ENCODE measurements around the gene FN1. TPM values are rescaled to one million over a fixed set of nuclear protein-coding genes. Genes with fewer than 3 reads are reported as not detected.
"Not testable (repeated sequence)": the region's sequence is repeated elsewhere in the genome, so short reads cannot be mapped to it uniquely, and the experiment has no call there.

FN1 gene
- polyA plus RNA-seq, 3 donors from 2014 or later = 0.69 TPM; not detected in 2

DNA sequence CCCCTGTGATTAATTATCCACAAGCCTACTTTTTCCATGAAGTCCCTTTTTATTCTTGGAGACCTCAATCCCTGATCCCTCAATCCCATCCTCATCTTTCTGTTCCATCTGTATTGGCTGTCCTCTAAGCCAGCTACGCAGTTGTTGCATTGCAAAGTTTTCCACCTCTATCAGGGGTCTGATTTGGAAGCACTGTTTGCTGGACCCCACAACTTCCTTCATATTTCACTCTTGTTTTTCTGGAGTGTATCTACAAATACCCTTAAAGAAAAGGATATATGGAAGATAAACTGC lies 22.4 kb downstream of the FN1 start:
- no peak for DNase-seq
- Mint-ChIP-seq H3K4me1 (no peaks in the 10 kb centered on the region), H3K9me3 (peaks cover 0 to 2% (median 0%) of the 10 kb centered on the region in 6 donors), H3K27me3 (ENCODE audit: low read depth in 3 of 3) (peaks cover 0 to 6% (median 3%) of the 10 kb centered on the region in 3 donors), H3K4me3 (no peak overlapping the region), H3K27ac (no peak overlapping the region), H3K36me3 (no peaks in the 10 kb centered on the region)

DNA sequence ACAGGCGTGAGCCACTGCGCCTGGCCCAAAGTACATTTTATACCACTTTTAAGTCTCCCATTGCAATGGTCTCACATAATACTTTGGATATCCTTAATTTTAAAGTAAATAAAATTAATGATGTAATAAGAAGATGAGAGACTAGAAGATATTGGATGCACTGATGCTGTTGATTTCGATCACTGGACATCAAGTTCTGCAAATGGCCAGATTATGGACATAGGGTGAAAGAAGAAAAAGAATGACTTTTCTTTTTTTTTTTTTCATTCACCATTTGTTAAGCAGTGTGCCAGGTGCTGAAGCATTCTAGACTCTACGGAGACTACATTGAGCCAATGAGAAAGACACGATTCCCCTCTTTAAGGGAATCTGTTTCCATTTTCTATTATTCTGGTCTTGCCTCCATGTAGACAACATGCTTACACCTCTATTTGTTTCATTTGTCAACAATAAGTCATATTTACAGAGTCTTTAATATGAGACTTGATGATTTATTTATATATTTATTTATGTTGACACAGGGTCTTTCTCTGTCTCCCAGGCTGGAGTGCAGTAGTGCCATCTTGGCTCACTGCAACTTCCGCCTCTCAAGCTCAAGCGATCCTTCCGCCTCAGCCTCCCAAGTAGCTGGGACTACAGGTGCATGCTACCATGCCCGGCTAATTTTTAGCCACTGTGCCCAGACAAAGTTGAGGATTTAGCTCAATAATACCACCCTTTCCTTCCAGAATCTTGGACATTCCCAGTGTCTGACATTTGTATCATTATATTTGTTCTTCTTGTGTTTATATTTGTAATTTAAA lies 23.7 kb downstream of the FN1 start:
- Mint-ChIP-seq H3K9me3 (peaks cover 0 to 2% (median 0%) of the 10 kb centered on the region in 6 donors), H3K4me3 (no peak overlapping the region), H3K36me3 (no peaks in the 10 kb centered on the region), H3K4me1 (no peaks in the 10 kb centered on the region), H3K27me3 (ENCODE audit: low read depth in 3 of 3) (peaks cover 0 to 13% (median 3%) of the 10 kb centered on the region in 3 donors), H3K27ac (no peak overlapping the region)
- no peak for DNase-seq

DNA sequence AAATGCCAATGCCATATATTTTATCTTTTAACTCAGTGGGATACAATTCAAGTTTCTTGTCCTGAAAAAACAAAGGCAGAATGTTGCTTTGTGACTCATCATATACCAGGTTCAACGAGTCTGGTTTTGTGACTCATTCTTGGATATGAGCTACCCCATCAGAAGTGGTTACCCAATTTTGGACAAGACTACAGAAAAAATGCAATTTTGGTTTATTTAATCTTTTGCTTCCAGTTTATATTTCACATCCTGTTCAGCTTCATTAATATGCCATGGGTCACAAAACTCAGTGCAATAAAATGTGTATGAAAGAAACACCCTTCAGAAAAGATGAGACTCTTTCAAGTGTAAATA lies 25.0 kb downstream of the FN1 start:
- H3K27me3 Mint-ChIP-seq (ENCODE audit: low read depth in 3 of 3) = peaks cover 0 to 13% (median 3%) of the 10 kb centered on the region in 3 donors
- no peaks in the 10 kb centered on the region for H3K4me1 Mint-ChIP-seq
- H3K4me3 Mint-ChIP-seq = no peak overlapping the region
- no peaks in the 10 kb centered on the region for H3K36me3 Mint-ChIP-seq
- H3K27ac Mint-ChIP-seq = no peak overlapping the region
- no peak for DNase-seq
- peaks cover 0 to 2% (median 0%) of the 10 kb centered on the region in 6 donors for H3K9me3 Mint-ChIP-seq

DNA sequence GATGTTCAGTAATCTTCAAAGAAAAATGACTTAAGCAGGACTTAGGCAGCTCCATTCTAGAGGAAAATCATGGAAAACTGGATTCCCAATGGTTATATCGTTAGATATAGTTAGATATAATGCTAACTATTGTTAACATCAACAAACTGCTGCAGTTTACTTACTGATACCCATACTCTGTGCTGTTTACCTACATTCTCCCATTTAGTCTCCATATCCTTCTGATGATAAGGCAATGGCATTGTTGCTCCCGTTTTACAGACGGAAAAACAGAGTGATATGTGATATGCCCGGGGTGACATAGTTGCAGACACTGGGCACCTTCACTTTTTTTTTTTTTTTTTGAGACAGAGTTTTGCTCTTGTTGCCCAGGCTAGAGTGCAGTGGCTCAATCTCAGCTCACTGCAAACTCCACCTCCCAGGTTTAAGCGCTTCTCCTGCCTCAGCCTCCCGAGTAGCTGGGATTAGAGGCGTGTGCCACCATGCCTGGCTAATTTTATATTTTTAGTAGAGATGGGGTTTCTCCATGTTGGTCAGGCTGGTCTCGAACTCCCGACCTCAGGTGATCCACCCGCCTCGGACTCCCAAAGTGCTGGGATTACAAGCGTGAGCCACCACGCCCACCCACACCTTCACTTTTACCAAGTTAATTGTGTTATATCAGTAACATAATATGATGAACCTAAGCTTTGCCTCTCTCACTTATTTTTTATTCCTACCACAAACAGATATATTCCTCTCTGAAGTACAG lies 25.5 kb downstream of the FN1 start:
- H3K4me1 Mint-ChIP-seq, H3K4me3 Mint-ChIP-seq, H3K27ac Mint-ChIP-seq, H3K36me3 Mint-ChIP-seq, H3K9me3 Mint-ChIP-seq, DNase-seq: not testable (repeated sequence)
- peaks cover 0 to 14% (median 3%) of the 10 kb centered on the region in 3 donors for H3K27me3 Mint-ChIP-seq (ENCODE audit: low read depth in 3 of 3)

DNA sequence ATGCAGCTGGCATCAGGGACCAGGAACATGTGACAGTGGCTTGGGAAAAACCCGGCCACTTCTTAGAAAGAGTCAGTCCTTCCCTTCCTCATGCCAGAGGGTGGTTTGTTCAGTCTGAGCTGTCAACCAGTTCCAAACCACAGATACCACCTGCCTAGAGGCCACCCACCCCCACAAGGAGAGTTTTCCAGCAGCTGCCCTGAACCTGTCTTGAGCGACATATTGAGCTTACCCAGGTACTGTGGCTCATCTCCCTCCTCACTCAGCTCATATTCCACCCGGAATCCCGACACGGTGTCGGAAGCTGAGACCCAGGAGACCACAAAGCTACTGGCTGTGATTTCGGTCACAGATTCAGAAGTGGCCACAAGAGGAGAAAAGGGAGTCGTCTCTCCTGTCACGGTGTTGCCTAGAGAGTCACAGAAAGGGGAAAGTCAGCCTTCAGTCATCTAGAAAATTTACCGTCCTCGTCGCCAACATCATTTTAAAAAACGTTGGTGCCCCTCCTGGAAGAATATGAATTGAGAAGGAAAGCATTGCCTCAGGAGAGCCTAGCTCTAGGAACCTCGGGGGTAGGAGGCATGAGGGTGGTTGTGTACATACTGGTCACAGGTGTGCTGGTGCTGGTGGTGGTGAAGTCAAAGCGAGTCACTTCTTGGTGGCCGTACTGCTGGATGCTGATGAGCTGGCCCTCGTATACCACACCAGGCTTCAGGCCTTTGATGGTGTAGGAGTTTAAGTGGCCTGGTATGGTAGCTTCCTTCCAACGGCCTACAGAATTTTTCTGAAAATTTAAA lies 26.3 kb downstream of the FN1 start:
- Mint-ChIP-seq H3K4me3 (no peak overlapping the region), H3K4me1 (no peaks in the 10 kb centered on the region), H3K27ac (no peak overlapping the region), H3K27me3 (ENCODE audit: low read depth in 3 of 3) (peaks cover 0 to 15% (median 3%) of the 10 kb centered on the region in 3 donors), H3K36me3 (no peaks in the 10 kb centered on the region), H3K9me3 (peaks cover 0 to 2% (median 0%) of the 10 kb centered on the region in 6 donors)
- no peak for DNase-seq

DNA sequence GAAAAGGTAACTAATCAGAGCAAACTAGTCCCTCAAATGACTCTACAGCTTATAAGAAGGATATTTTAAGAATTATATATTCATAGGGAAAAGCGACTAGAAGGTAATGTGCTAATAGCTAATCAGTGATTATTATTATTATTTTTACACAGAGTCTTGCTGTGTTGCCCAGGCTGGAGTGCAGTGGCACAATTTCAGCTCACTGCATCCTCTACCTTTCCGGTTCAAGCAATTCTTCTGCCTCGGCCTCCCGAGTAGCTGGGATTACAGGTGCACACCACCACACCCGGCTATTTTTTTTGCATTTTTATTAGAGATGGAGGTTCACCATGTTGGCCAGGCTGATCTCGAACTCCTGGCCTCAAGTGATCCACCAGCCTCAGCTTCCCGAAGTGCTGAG lies 27.4 kb downstream of the FN1 start:
- not testable (repeated sequence) for DNase-seq, H3K9me3 Mint-ChIP-seq, H3K4me3 Mint-ChIP-seq, H3K36me3 Mint-ChIP-seq, H3K27ac Mint-ChIP-seq, H3K4me1 Mint-ChIP-seq
- H3K27me3 Mint-ChIP-seq (ENCODE audit: low read depth in 3 of 3) = peaks cover 0 to 15% (median 3%) of the 10 kb centered on the region in 3 donors

DNA sequence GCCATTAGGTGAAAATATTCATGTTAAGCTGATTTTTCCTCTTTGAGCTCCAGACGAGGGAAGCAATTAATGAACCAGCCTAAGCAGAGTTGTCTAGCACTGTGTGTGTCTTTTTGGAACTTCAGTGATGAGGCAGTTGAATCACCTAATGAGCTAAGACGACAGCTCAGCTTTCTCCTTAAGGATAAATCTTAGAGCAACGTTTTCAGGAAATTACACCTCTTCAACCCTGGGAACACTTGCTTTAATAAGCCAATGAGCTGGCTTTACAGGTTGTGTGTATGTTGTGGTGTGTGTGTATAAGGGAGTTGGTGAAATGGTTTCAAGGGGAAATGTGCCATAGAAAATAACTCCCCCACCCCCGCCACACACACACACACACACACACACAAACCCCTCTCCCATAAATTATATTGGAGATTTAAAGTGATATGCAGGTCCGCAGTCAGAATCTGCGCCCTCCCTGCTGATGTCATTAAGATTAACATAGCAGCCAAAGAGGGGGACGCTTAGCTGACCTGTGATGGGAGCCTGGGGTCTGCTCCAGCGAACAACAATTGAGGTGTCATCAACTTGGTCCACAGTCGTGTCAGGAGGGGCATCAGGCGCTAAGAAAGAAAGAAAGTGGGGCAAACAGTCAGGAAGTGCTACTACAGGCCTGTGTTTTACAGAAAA lies 28.1 kb downstream of the FN1 start:
- Mint-ChIP-seq H3K27me3 (ENCODE audit: low read depth in 3 of 3) (peaks cover 0 to 15% (median 3%) of the 10 kb centered on the region in 3 donors), H3K9me3 (no peaks in the 10 kb centered on the region), H3K27ac (no peak overlapping the region), H3K36me3 (no peaks in the 10 kb centered on the region), H3K4me1 (no peaks in the 10 kb centered on the region), H3K4me3 (no peak overlapping the region)
- no peak for DNase-seq

DNA sequence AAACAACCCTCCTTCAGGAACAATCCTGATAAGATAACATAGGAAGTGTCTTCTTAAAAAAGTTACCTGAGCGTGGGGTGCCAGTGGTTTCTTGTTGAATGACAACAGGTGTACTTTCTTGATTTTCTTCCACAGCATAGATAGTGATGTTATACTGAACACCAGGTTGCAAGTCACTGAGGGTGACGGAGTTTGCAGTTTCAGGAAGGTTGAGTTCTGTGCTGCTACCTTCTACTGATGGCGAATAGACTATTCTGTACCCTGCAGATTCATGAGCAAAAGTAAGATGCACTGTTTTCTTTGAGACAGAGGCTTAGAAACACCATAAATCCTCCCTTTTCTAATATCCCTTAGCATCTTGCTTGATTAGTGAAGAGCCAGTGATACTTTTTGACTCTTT lies 28.8 kb downstream of the FN1 start:
- Mint-ChIP-seq H3K27ac (no peak overlapping the region), H3K36me3 (no peaks in the 10 kb centered on the region), H3K9me3 (no peaks in the 10 kb centered on the region), H3K27me3 (ENCODE audit: low read depth in 3 of 3) (peaks cover 0 to 15% (median 1%) of the 10 kb centered on the region in 3 donors), H3K4me1 (no peaks in the 10 kb centered on the region), H3K4me3 (no peak overlapping the region)
- no peak for DNase-seq

DNA sequence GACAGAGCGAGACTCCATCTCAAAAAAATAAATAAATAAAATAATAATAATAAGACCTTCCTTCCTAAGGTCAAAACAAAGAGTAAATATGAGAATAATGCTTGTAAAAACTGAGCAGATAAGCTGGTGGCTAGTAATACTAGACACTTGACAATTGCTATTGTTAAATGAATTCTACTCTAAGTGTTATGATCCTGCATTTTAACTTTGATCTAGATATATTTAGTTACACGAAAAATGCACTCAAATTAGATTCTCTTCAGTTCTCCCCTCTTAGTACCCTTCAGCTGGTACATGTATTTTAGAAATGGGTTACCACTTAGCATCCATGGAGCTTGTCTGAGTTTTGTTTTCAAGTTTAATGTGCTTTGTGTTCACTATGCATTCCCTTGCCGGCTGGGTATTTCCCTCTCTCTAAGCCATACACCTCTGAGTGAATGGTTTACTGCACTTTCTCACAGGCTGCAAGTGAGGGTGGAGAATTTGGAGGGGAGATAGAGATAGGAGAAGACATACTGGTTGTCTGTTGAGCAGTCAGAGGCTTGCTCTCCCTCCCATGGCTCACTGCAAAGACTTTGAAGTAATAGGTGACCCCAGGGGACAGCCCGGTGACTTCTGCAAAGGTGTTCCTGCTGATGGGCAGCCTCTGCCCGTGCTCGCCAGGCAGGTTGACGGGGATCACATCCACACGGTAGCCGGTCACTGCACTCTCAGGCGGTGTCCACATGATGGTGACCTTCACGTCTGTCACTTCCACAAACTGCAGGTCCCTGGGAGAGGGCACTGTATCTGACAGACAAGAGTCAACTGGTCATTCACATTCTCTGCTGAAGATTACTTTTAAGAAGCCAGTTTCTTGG lies 29.9 kb downstream of the FN1 start:
- Mint-ChIP-seq H3K4me3 (no peak overlapping the region), H3K27ac (no peak overlapping the region), H3K4me1 (no peaks in the 10 kb centered on the region), H3K36me3 (no peaks in the 10 kb centered on the region), H3K9me3 (no peaks in the 10 kb centered on the region), H3K27me3 (ENCODE audit: low read depth in 3 of 3) (peaks cover 0 to 15% (median 1%) of the 10 kb centered on the region in 3 donors)
- DNase-seq = no peak

DNA sequence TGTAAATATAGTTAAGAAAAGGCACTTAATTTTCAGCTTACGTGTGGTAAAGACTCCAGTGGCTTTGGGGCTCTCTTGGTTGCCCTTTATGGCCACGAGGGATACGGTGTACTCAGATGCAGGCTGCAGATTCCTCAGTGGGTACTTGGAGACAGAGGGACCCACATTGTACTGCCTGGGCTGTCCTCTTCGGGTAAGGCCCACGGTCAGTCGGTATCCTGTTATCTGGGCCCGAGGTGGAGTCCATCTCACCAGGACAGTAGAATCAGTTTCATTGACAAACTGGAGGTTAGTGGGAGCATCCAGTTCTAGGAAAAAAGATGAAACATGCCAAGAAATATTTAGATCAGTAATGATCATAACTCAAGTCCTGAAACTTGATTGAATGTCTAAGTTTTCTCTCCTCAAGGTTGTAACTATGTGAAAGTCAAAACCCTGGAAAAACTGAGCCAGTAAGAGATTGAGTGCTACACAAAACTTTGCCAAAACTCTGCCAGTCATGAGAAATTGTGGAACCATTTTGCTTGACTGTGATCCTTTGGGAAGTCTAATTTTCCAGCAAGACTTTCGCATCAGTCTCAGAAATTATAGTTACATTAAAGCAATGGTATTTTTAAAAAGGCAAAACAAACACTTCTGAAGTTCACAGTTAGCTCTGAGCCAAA lies 31.4 kb downstream of the FN1 start:
- Mint-ChIP-seq H3K4me3 (no peak overlapping the region), H3K27ac (no peak overlapping the region), H3K36me3 (no peaks in the 10 kb centered on the region), H3K4me1 (no peaks in the 10 kb centered on the region), H3K27me3 (ENCODE audit: low read depth in 3 of 3) (peaks cover 0 to 10% (median 1%) of the 10 kb centered on the region in 3 donors), H3K9me3 (no peaks in the 10 kb centered on the region)
- no peak for DNase-seq

DNA sequence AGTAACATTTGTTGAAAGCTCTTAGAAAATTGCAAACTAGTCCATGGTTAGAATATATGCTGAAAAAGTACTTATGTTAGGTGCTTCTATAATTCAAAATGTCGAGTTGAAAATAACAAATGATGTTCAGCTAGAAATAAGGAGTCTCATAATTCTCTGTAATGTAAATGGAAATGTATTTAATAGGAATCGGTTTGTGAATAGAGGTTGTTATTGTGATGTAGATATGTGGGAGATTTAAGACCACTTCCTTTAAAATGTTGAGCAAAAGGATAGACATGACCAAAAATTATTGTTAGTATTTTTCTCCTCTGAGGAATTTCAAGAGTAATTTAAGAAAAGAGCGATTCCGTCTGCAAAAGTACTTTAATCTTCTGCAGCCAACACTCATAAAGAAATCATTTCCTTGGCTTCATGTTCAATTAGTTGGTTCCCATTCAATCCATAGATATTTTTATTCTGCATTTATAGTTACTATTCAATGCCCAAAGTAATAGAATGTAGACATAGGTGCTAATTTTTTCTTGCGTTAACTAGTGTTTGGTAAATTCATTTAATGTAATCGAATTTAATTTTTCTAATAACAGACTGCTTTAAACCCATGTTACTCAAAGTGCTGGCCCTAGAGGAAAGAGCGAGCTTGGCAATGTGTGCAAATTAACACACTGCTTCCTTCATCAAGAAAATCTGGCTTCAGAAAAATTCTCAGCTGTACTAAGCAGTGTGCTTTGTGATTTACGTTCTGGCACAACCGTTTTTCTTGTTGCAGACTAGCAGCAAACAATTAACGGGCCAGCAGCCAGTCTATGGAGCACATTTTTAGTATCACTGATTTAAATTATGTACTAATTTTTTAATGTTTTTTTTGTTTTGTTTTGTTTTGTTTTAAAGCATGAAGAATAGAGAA lies 32.2 kb downstream of the FN1 start:
- Mint-ChIP-seq H3K27me3 (ENCODE audit: low read depth in 3 of 3) (peaks cover 0 to 9% (median 0%) of the 10 kb centered on the region in 3 donors), H3K4me3 (no peak overlapping the region), H3K4me1 (no peaks in the 10 kb centered on the region), H3K27ac (no peak overlapping the region), H3K36me3 (no peaks in the 10 kb centered on the region), H3K9me3 (no peaks in the 10 kb centered on the region)
- no peak for DNase-seq

DNA sequence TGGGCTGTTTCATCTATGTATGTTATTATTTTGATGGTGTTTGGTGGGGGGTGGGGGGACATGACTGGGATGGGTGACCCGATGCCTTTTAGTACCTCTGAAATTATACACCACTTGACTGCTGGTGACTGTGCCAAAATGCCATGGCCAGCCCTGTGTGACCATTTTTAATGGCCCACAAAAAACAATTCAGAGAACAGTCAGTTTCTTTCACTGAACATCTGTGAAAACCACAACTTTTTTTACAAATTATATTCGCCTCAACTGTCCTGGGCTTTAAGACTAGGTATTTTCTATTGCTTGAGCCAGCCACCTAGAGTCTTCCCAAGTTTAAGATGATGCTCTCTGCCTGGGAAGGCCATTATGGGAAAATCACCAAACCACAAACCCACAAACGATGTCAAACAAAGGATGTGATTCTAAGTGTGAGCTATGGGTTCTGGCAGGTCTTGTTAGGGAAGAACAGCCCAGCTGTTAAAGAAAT lies 33.9 kb downstream of the FN1 start:
- no peak for DNase-seq
- no peak overlapping the region for H3K4me3 Mint-ChIP-seq
- H3K27me3 Mint-ChIP-seq (ENCODE audit: low read depth in 3 of 3) = peaks cover 0 to 2% (median 0%) of the 10 kb centered on the region in 3 donors
- no peaks in the 10 kb centered on the region for H3K4me1 Mint-ChIP-seq
- H3K36me3 Mint-ChIP-seq = no peaks in the 10 kb centered on the region
- H3K27ac Mint-ChIP-seq = no peak overlapping the region
- no peaks in the 10 kb centered on the region for H3K9me3 Mint-ChIP-seq
